ENCODE measurements around the gene BCAS4.

GRCh38 chr20:50872560-50873425 lies 77.9 kb downstream of the BCAS4 start:
- no peak for TF ChIP-seq CTCF (tag by site-specific recombination; IDR thresholded peaks at IDR 0.05)
- TF ChIP-seq ZNF292 (tag by site-specific recombination; IDR thresholded peaks at IDR 0.05; ENCODE audit: borderline replicate concordance, low read depth): no peak
- no peak for TF ChIP-seq PATZ1 (tag by site-specific recombination; IDR thresholded peaks at IDR 0.05)
- no peak for TF ChIP-seq KLF1 (tag by site-specific recombination; IDR thresholded peaks at IDR 0.05)
- no peak for TF ChIP-seq TSHZ1 (tag by site-specific recombination; IDR thresholded peaks at IDR 0.05; ENCODE audit: borderline replicate concordance)
- TF ChIP-seq KLF17 (tag by site-specific recombination; IDR thresholded peaks at IDR 0.05): no peak
- TF ChIP-seq ZNF175 (tag by site-specific recombination; IDR thresholded peaks at IDR 0.05): no peak
- no peak for TF ChIP-seq FEZF1 (tag by site-specific recombination; IDR thresholded peaks at IDR 0.05)
- no peak for TF ChIP-seq KLF9 (tag by site-specific recombination; IDR thresholded peaks at IDR 0.05; ENCODE audit: low read depth)
- TF ChIP-seq ZNF169 (tag by site-specific recombination; IDR thresholded peaks at IDR 0.05): no peak
- no peak for TF ChIP-seq ZNF629 (tag by site-specific recombination; IDR thresholded peaks at IDR 0.05)
